Ascending aorta (tissue), 2 donors: ENCODE results near the gene WNT8B. TPM values are rescaled to one million over a fixed set of nuclear protein-coding genes. Genes with fewer than 3 reads are reported as not detected.

ENCODE experiments used
- DNase-seq, 2 donors: peaks; one replicate each; pipeline ENCODE4 v3.0.0-alpha.2; 2019; ENCODE audit warnings: low spot score in 2 of 2
- H3K27ac ChIP-seq, 2 donors: fragments of 200-600 bp; sonication (generic); one replicate each; pipeline ENCODE4 v1.5.1; 2016 to 2017; ENCODE audit warnings: mild to moderate bottlenecking in 1 of 2
- H3K27me3 ChIP-seq: fragments of 200-600 bp; sonication (generic); one replicate; pipeline ENCODE4 v1.5.1; 2017
- H3K36me3 ChIP-seq, 2 donors: fragments of 200-600 bp; sonication (generic); one replicate each; pipeline ENCODE4 v1.5.1; 2016
- H3K4me1 ChIP-seq, 2 donors: fragments of 200-600 bp; sonication (generic); one replicate each; pipeline ENCODE4 v1.5.1; 2016 to 2017; ENCODE audit warnings: mild to moderate bottlenecking in 1 of 2
- H3K4me3 ChIP-seq, 2 donors: fragments of 200-600 bp; sonication (generic); one replicate each; pipeline ENCODE4 v1.5.1; 2016 to 2017; ENCODE audit warnings: mild to moderate bottlenecking in 1 of 2
- H3K9me3 ChIP-seq, 2 donors: fragments of 200-600 bp; sonication (generic); one replicate each; pipeline ENCODE4 v1.5.1; 2016
- intact Hi-C: fragments of 100-400 bp; cut with DNase I; formaldehyde crosslinking; loops from one replicate; pipeline ENCODE4 v1.15.1; 2023
- total RNA-seq: library from RNA; depleted of rRNA; stranded (reverse); fragments of >200 nt; gene quantifications from one replicate; pipeline ENCODE4 v1.1.0, GENCODE V29; 2016
- TF ChIP-seq, protein P1 (sequence below), 3 experiments: fragments of 200-600 bp in 2 of 3; fragments of 450-650 bp in 1 of 3; sonication (generic) in 2 of 3; IDR thresholded peaks; one replicate each; pipeline ENCODE4 v1.5.1; 2016 to 2019; ENCODE audit warnings: antibody characterized with exemption in 3 of 3, mild to moderate bottlenecking in 1 of 3, moderate library complexity in 1 of 3

Gene WNT8B
- total RNA-seq, 1 donor from 2014 or later = not detected

DNA sequence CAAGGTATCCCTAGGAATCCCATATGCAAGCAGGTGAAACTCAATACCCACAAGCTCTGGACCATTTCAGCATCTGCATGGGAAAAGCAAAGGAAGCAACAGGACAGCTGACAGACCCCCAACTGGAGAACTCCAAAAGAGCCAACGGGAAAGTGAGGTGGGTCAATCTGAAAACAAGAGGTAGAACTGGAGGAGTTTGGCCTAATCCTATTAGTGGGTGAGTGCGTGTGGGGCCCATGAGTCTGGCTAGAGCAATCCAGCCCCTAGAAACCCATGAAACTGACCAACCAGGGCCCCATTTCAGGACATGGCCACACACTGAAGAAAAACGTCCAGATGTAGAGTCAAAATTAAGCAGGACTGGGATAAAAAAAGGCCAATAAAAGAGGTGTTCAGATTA lies 26.6 kb upstream of the WNT8B start:
- Histone ChIP-seq H3K27me3 (no peaks in the 10 kb centered on the region), H3K4me3 (no peak overlapping the region), H3K4me1 (no peaks in the 10 kb centered on the region), H3K9me3 (no peaks in the 10 kb centered on the region), H3K27ac (no peak overlapping the region), H3K36me3 (no peaks in the 10 kb centered on the region)
- TF ChIP-seq, protein P1, sequence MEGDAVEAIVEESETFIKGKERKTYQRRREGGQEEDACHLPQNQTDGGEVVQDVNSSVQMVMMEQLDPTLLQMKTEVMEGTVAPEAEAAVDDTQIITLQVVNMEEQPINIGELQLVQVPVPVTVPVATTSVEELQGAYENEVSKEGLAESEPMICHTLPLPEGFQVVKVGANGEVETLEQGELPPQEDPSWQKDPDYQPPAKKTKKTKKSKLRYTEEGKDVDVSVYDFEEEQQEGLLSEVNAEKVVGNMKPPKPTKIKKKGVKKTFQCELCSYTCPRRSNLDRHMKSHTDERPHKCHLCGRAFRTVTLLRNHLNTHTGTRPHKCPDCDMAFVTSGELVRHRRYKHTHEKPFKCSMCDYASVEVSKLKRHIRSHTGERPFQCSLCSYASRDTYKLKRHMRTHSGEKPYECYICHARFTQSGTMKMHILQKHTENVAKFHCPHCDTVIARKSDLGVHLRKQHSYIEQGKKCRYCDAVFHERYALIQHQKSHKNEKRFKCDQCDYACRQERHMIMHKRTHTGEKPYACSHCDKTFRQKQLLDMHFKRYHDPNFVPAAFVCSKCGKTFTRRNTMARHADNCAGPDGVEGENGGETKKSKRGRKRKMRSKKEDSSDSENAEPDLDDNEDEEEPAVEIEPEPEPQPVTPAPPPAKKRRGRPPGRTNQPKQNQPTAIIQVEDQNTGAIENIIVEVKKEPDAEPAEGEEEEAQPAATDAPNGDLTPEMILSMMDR (IDR thresholded peaks at IDR 0.05) = no peak
- intact Hi-C loops = no loop called here
- DNase-seq = no peak

GRCh38 chr10:100438674-100439315 lies 24.0 kb upstream of the WNT8B start:
- no peaks in the 10 kb centered on the region for H3K4me1 ChIP-seq
- H3K27me3 ChIP-seq = no peaks in the 10 kb centered on the region
- intact Hi-C loops = no loop called here
- no peak overlapping the region for H3K4me3 ChIP-seq
- TF ChIP-seq, protein P1 (IDR thresholded peaks at IDR 0.05) = no peak
- no peaks in the 10 kb centered on the region for H3K36me3 ChIP-seq
- H3K27ac ChIP-seq = no peak overlapping the region
- no peaks in the 10 kb centered on the region for H3K9me3 ChIP-seq
- DNase-seq = no peak

- Histone ChIP-seq H3K4me1 (no peaks in the 10 kb centered on the region), H3K36me3 (no peaks in the 10 kb centered on the region), H3K27me3 (no peaks in the 10 kb centered on the region), H3K9me3 (no peaks in the 10 kb centered on the region), H3K27ac (no peak overlapping the region), H3K4me3 (no peak overlapping the region)
- TF ChIP-seq, protein P1 (IDR thresholded peaks at IDR 0.05) = no peak
- DNase-seq = no peak
- intact Hi-C loops = no loop called here
Observed at GRCh38 chr10:100442548-100442947, 20.3 kb upstream of the WNT8B start.

DNA sequence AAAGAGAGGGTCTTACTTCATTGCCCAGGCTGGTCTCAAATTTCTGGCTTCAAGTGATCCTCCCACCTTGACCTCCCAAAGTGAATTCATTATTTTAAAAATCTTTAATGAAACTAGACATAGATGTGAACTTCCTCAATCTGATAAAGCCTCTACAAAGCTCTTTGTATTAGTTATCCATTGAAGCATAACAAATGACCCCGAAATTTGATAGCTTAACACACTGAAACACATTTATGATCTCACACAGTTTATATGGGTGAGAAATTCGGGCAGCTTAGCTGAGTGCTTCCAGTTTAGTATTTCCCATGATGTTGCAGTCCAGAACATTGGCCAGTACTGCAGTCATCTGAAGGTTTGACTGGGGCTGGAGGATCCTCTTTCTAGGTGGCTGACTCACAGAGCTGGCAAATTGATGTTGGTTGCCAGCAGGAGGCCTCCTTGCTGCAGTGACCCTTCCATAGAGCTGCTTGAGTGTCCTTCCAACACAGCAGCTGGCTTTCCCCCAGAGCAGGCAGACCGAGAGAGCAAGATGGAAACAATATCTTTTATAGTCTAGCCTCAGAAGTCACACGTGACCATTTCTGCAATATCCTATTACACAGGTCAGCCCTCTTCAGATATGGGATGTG lies 16.6 kb upstream of the WNT8B start:
- H3K9me3 ChIP-seq = no peaks in the 10 kb centered on the region
- H3K4me1 ChIP-seq = no peaks in the 10 kb centered on the region
- H3K4me3 ChIP-seq = no peak overlapping the region
- intact Hi-C loops = no loop called here
- no peaks in the 10 kb centered on the region for H3K36me3 ChIP-seq
- no peak overlapping the region for H3K27ac ChIP-seq
- no peaks in the 10 kb centered on the region for H3K27me3 ChIP-seq
- DNase-seq = no peak
- TF ChIP-seq, protein P1 (IDR thresholded peaks at IDR 0.05) = no peak

DNA sequence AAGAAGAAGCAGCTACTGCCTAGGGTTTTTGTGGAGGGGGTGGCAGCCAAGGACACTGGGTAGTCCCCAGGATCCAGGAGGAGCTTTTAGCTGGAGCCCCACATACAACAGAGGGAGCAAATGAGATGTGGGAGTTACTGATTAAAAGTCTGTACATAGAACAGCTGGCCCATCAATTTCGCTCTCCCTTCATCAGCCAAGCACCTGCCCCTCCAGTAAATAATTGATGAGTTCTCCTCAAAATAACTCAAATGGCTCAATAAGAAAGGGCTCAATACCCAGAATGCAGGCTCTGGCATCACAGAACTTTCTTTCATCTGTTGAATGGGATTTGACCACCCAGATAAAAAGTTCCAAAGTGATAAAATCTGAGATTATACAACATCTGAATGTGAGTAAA lies 15.1 kb upstream of the WNT8B start:
- H3K36me3 ChIP-seq = no peaks in the 10 kb centered on the region
- intact Hi-C loops = no loop called here
- H3K27ac ChIP-seq = no peak overlapping the region
- H3K4me3 ChIP-seq = no peak overlapping the region
- no peaks in the 10 kb centered on the region for H3K4me1 ChIP-seq
- TF ChIP-seq, protein P1 (IDR thresholded peaks at IDR 0.05) = no peak
- no peaks in the 10 kb centered on the region for H3K27me3 ChIP-seq
- no peak for DNase-seq
- no peaks in the 10 kb centered on the region for H3K9me3 ChIP-seq
